Ishikawa (cell line): ENCODE data around the gene FERMT1.

Source experiments
- CREB1 ChIP-seq: IDR thresholded peaks from 2 replicates; pipeline ENCODE4 v1.6.1; 2012; ENCODE audit warnings: low read depth
- EP300 ChIP-seq: IDR thresholded peaks from 2 replicates; pipeline ENCODE4 v1.6.1; 2012; ENCODE audit warnings: borderline replicate concordance
- FOXM1 ChIP-seq: IDR thresholded peaks from 2 replicates; pipeline ENCODE4 v1.6.1; 2012; ENCODE audit warnings: low read depth, borderline replicate concordance
- MAX ChIP-seq: IDR thresholded peaks from 2 replicates; pipeline ENCODE4 v1.6.1; 2012
- RAD21 ChIP-seq: IDR thresholded peaks from 2 replicates; pipeline ENCODE4 v1.6.1; 2012; ENCODE audit warnings: low read depth
- REST ChIP-seq: IDR thresholded peaks from 2 replicates; pipeline ENCODE4 v1.6.1; 2012; ENCODE audit warnings: low read depth, mild to moderate bottlenecking
- TAF1 ChIP-seq: IDR thresholded peaks from 2 replicates; pipeline ENCODE4 v1.6.1; 2012; ENCODE audit warnings: low read depth, mild to moderate bottlenecking
- TCF12 ChIP-seq: IDR thresholded peaks from 2 replicates; pipeline ENCODE4 v1.6.1; 2012; ENCODE audit warnings: low read depth
- TEAD4 ChIP-seq: IDR thresholded peaks from 2 replicates; pipeline ENCODE4 v1.6.1; 2012

DNA sequence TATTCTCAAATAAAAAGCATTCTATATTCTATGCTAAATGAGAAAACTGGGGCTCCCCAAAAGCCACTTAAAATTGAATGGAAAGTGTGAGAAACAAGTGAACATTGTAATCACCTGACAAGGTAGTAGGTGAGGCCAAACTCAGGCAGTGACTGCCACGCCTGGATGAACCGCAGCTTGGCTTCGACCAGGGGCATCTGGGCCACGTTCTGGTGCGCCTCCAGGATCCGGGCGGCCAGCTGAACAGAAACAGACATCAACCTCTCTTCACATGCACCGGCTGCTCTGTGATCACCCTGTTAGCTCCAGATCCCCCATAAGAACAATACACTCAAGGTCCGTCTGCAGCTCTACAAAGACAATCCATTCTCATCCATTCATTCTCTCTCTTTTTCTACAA lies 38.9 kb downstream of the FERMT1 start:
- TF ChIP-seq FOXM1 (no peak), TAF1 (no peak), EP300 (no peak), RAD21 (no peak), REST (no peak), TEAD4 (no peak), TCF12 (no peak), MAX (no peak), CREB1 (no peak)
